Endothelial cell of umbilical vein (primary cell): ENCODE measurements around the gene FBN3. TPM values are rescaled to one million over a fixed set of nuclear protein-coding genes. Genes with fewer than 3 reads are reported as not detected.
"Not testable (repeated sequence)": the region's sequence is repeated elsewhere in the genome, so short reads cannot be mapped to it uniquely, and the experiment has no call there.

Experiments used
- BruUV-seq: library from RNA; stranded (reverse); fragments of 400-500 nt; replicated peaks from 2 replicates; lab custom pipeline; 2021; lab: Mats Ljungman, UMichigan
- CTCF ChIA-PET: fragments of 300-600, 350-600 bp; sonication (Branson Sonifier 250); formaldehyde crosslinking; loops from one replicate; lab custom pipeline; 2021; ENCODE audit warnings: antibody characterized with exemption, inconsistent platforms; lab: Charles Lee
- POLR2A ChIA-PET: fragments of 300-600, 350-600 bp; sonication (Branson Sonifier 250); formaldehyde crosslinking; loops from one replicate; lab custom pipeline; 2021; ENCODE audit warnings: antibody characterized with exemption, inconsistent platforms; lab: Charles Lee
- DNase-seq: peaks from one replicate; pipeline ENCODE4 v3.0.0-alpha.2; 2011; ENCODE audit warnings: low read depth, low spot score
- FAIRE-seq: peaks from 2 replicates; lab custom pipeline; 2011; peaks lifted over from hg19 to GRCh38; lab: Jason Lieb, UNC
- H2AFZ ChIP-seq: 2 replicates; pipeline ENCODE4 v1.6.0; 2012; ENCODE audit warnings: low read depth, low read length, control low read depth, inconsistent platforms
- H3K27ac ChIP-seq: 2 replicates; pipeline ENCODE4 v1.5.1; 2011; ENCODE audit warnings: low read depth, mild to moderate bottlenecking, control low read depth, low read length, moderate library complexity; ENCODE audit not compliant: insufficient read depth
- H3K27me3 ChIP-seq, 2 experiments: 2 replicates each; pipeline versions ENCODE4 v1.6.0 to v1.6.1; 2011; ENCODE audit warnings: low read length in 2 of 2, mixed read lengths in 1 of 2; ENCODE audit not compliant: control insufficient read depth in 2 of 2, insufficient read depth in 2 of 2
- H3K36me3 ChIP-seq, 2 experiments: 2 replicates in 1 of 2; 3 replicates in 1 of 2; pipeline ENCODE4 v1.5.1; 2011; ENCODE audit warnings: low read length in 2 of 2, mild to moderate bottlenecking in 1 of 2, moderate library complexity in 1 of 2; ENCODE audit not compliant: control insufficient read depth in 2 of 2, insufficient read depth in 2 of 2; ENCODE audit errors: extremely low read depth in 1 of 2
- H3K4me1 ChIP-seq: 3 replicates; pipeline ENCODE4 v1.5.1; 2011; ENCODE audit warnings: mild to moderate bottlenecking, low read length; ENCODE audit not compliant: control insufficient read depth, insufficient read depth; ENCODE audit errors: extremely low read depth
- H3K4me2 ChIP-seq: 2 replicates; pipeline ENCODE4 v1.6.1; 2011; ENCODE audit warnings: low read length, control low read depth, mixed read lengths; ENCODE audit not compliant: insufficient read depth
- H3K4me3 ChIP-seq, 3 experiments: fragments of 200-600 bp in 1 of 3; sonication (generic), shearing (Covaris generic) in 1 of 3; replicated peaks in 1 of 3; 2 replicates each; pipeline ENCODE4 v1.5.1; 2011 to 2016; ENCODE audit warnings: control low read depth in 3 of 3, low read length in 3 of 3, mild to moderate bottlenecking in 2 of 3, inconsistent platforms in 1 of 3, low read depth in 1 of 3, moderate library complexity in 1 of 3; ENCODE audit not compliant: insufficient read depth in 1 of 3
- H3K79me2 ChIP-seq: 2 replicates; pipeline ENCODE4 v1.6.0; 2012; ENCODE audit warnings: low read length, inconsistent platforms; ENCODE audit not compliant: control insufficient read depth, insufficient read depth
- H3K9ac ChIP-seq: replicated peaks from 2 replicates; pipeline ENCODE3; 2011; ENCODE audit warnings: low read length, control low read depth; ENCODE audit not compliant: insufficient read depth; ENCODE audit errors: extremely low read depth
- H3K9me1 ChIP-seq: replicated peaks from 3 replicates; pipeline ENCODE4 v1.6.0; 2011; ENCODE audit warnings: mild to moderate bottlenecking, low read length; ENCODE audit not compliant: control insufficient read depth, insufficient read depth; ENCODE audit errors: extremely low read depth
- H3K9me3 ChIP-seq: replicated peaks from 2 replicates; pipeline ENCODE4 v1.5.1; 2012; ENCODE audit warnings: low read length, inconsistent platforms; ENCODE audit not compliant: control insufficient read depth, insufficient read depth
- H4K20me1 ChIP-seq: replicated peaks from 2 replicates; pipeline ENCODE3; 2011; ENCODE audit warnings: mild to moderate bottlenecking, low read length; ENCODE audit not compliant: control insufficient read depth, insufficient read depth; ENCODE audit errors: extremely low read depth
- EZH2 ChIP-seq: IDR thresholded peaks from 2 replicates; pipeline ENCODE4 v1.6.1; 2012; ENCODE audit warnings: borderline replicate concordance, low read depth, mild to moderate bottlenecking, moderate library complexity, low read length, inconsistent platforms; ENCODE audit not compliant: severe bottlenecking
- FOS ChIP-seq: IDR thresholded peaks from 2 replicates; pipeline ENCODE4 v1.6.1; 2011; ENCODE audit warnings: mild to moderate bottlenecking, low read length, moderate library complexity, borderline replicate concordance; ENCODE audit not compliant: insufficient read depth
- MYC ChIP-seq: IDR thresholded peaks from one replicate; pipeline ENCODE4 v1.6.1; 2011; ENCODE audit warnings: mild to moderate bottlenecking, low read depth, low read length
- POLR2A ChIP-seq: IDR thresholded peaks from 2 replicates; pipeline ENCODE4 v1.6.1; 2012; ENCODE audit warnings: low read depth, mild to moderate bottlenecking, control low read depth, low read length
- POLR2AphosphoS5 ChIP-seq: IDR thresholded peaks from 2 replicates; pipeline ENCODE4 v1.6.1; 2012; ENCODE audit warnings: low read depth, mild to moderate bottlenecking, control low read depth, low read length, moderate library complexity; ENCODE audit not compliant: insufficient read depth
- dilution Hi-C: fragments of 300-500 bp; cut with MboI; formaldehyde crosslinking; loops from one replicate; pipeline ENCODE4 v1.15.0; 2019; ENCODE audit warnings: low sequenced_read_pairs; ENCODE audit not compliant: extremely low pct_ligation_motif_present
- intact Hi-C: fragments of 100-400 bp; cut with micrococcal nuclease; formaldehyde crosslinking; loops from one replicate; pipeline ENCODE4 v1.10.0; 2022
- polyA plus RNA-seq, 4 experiments: library from polyadenylated mRNA; depleted of rRNA in 3 of 4; stranded (reverse) in 3 of 4; unstranded in 1 of 4; fragments of >200 nt; gene quantifications; 2 replicates each; pipeline versions ENCODE4 v1.2.1 to v1.2.3, GENCODE V29; 2011 to 2012; ENCODE audit warnings: missing spikeins in 1 of 4
- total RNA-seq: library from RNA; stranded (reverse); gene quantifications from 2 replicates; pipeline ENCODE4 v1.2.3, GENCODE V29; 2021
- TF ChIP-seq, protein P1 (sequence below): IDR thresholded peaks from 2 replicates; pipeline ENCODE4 v1.6.1; 2011; ENCODE audit not compliant: insufficient read depth, insufficient read length
- TF ChIP-seq, protein P2 (sequence below), 2 donors: IDR thresholded peaks; 1 replicate in 1 of 2; 2 replicates in 1 of 2; pipeline ENCODE4 v1.5.1; 2011; ENCODE audit warnings: low read length in 2 of 2, mild to moderate bottlenecking in 2 of 2, moderate library complexity in 2 of 2, control low read depth in 1 of 2, inconsistent platforms in 1 of 2, low read depth in 1 of 2; ENCODE audit not compliant: insufficient read depth in 1 of 2; ENCODE audit errors: extremely low read depth in 1 of 2

The FBN3 gene
- total and polyA plus RNA-seq, 2 donors (not counting 3 experiments of a cell fraction or from before 2014, with no cell fraction given), result not detected

DNA sequence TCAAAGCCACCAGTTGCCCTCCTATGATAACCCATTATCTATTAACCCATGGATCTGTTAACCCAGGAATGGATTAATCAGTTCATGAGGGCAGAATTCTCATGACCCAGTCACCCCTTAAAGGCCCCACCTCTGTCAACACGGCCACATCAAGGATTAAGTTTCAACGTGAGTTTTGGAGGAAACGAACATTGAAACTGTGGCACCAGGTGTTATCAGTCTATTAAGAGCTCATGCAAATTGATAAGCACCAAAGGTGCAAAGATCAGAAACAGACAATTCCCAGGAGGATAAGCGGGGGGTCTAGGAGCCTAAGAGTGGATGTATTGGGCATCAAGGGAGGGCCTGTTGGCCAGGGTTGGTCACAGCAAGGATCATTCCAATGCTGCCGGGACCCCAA lies 124.1 kb downstream of the FBN3 start:
- CTCF ChIA-PET, result no interaction called here
- POLR2A ChIA-PET, result no interaction called here
- no peaks in the 10 kb centered on the region for H3K27me3 ChIP-seq
- H2AFZ ChIP-seq, result no peak overlapping the region
- intact Hi-C loops, result no loop called here
- DNase-seq, result no peak
- BruUV-seq, result no TSS peak
- no peaks in the 10 kb centered on the region for H4K20me1 ChIP-seq
- TF ChIP-seq, protein P1, sequence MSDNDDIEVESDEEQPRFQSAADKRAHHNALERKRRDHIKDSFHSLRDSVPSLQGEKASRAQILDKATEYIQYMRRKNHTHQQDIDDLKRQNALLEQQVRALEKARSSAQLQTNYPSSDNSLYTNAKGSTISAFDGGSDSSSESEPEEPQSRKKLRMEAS, result no peak
- TF ChIP-seq POLR2AphosphoS5 (no peak), POLR2A (no peak), EZH2 (no peak), FOS (no peak), MYC (no peak)
- TF ChIP-seq, protein P2, sequence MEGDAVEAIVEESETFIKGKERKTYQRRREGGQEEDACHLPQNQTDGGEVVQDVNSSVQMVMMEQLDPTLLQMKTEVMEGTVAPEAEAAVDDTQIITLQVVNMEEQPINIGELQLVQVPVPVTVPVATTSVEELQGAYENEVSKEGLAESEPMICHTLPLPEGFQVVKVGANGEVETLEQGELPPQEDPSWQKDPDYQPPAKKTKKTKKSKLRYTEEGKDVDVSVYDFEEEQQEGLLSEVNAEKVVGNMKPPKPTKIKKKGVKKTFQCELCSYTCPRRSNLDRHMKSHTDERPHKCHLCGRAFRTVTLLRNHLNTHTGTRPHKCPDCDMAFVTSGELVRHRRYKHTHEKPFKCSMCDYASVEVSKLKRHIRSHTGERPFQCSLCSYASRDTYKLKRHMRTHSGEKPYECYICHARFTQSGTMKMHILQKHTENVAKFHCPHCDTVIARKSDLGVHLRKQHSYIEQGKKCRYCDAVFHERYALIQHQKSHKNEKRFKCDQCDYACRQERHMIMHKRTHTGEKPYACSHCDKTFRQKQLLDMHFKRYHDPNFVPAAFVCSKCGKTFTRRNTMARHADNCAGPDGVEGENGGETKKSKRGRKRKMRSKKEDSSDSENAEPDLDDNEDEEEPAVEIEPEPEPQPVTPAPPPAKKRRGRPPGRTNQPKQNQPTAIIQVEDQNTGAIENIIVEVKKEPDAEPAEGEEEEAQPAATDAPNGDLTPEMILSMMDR (IDR thresholded peaks at IDR 0.05; ENCODE audit: extremely low read depth in 1 of 2, insufficient read depth in 1 of 2, low read depth in 1 of 2, low read length in 2 of 2), result no peak
- H3K9ac ChIP-seq, result no peak overlapping the region
- H3K27ac ChIP-seq, result no peak overlapping the region
- H3K9me1 ChIP-seq, result no peaks in the 10 kb centered on the region
- no peak for FAIRE-seq
- dilution Hi-C loops, result no loop called here
- H3K4me3 ChIP-seq, result no peak overlapping the region
- no peaks in the 10 kb centered on the region for H3K36me3 ChIP-seq
- no peaks in the 10 kb centered on the region for H3K9me3 ChIP-seq
- no peaks in the 10 kb centered on the region for H3K79me2 ChIP-seq
- H3K4me2 ChIP-seq, result no peak overlapping the region
- no peaks in the 10 kb centered on the region for H3K4me1 ChIP-seq

DNA sequence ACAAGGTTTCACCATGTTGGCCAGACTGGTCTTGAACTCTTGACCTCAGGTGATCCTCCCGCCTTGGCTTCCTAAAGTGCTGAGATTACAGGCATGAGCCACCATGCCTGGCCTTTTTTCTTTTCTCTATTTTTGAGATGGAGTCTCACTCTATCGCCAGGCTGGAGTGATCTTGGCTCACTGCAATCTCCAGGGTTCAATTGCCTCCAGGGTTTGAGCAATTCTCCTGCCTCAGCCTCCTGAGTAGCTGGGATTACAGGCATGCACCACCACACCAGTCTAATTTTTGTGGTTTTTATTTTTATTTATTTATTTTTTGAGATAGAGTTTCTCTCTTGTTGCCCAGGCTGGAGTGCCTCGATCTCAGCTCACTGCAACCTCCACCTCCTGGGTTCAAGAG lies 125.1 kb downstream of the FBN3 start:
- H3K79me2 ChIP-seq, CTCF ChIA-PET, H4K20me1 ChIP-seq, H3K27me3 ChIP-seq, H3K4me3 ChIP-seq, H3K36me3 ChIP-seq, H3K27ac ChIP-seq, H3K9me3 ChIP-seq, FAIRE-seq, intact Hi-C loops, H2AFZ ChIP-seq, dilution Hi-C loops, H3K9ac ChIP-seq, H3K9me1 ChIP-seq, BruUV-seq, DNase-seq, H3K4me2 ChIP-seq, POLR2A ChIA-PET, H3K4me1 ChIP-seq: not testable (repeated sequence)
